Left renal pelvis (tissue), 4 donors: ENCODE results near the gene CCNY. TPM values are rescaled to one million over a fixed set of nuclear protein-coding genes. Genes with fewer than 3 reads are reported as not detected.
A peak's percentile ranks its signal among the peaks of the same experiment; 100 is the strongest.
"Not testable (repeated sequence)": the region's sequence is repeated elsewhere in the genome, so short reads cannot be mapped to it uniquely, and the experiment has no call there.

ENCODE experiments used
- DNase-seq, 4 donors: peaks; one replicate each; pipeline ENCODE4 v3.0.0-alpha.2; 2013; ENCODE audit warnings: low read depth in 4 of 4, low spot score in 3 of 4
- polyA plus RNA-seq, 4 donors: library from polyadenylated mRNA; unstranded; fragments of 120-200 nt; gene quantifications; one replicate each; pipeline ENCODE4 v1.2.1, GENCODE V29; 2013; ENCODE audit not compliant: insufficient read length in 4 of 4

Gene CCNY
- 100 to 1,000 TPM in 3 of 4 donors, 10 to 100 TPM in 1; 91.7 to 114 (median 110) TPM for polyA plus RNA-seq

GRCh38 chr10:35336084-35336831, at the start of gene CCNY:
Gene CCNY (plus strand): TSS chr10:35336509. CDS start chr10:35337054, 545 bp downstream.
- peak in 2 of 4 donors; percentile 50 to 58 for DNase-seq

GRCh38 chr10:35289198-35289597, 47.1 kb upstream of the CCNY start:
- DNase-seq: no peak

GRCh38 chr10:35294506-35294905, 41.8 kb upstream of the CCNY start:
- DNase-seq: no peak

GRCh38 chr10:35299016-35299415, 37.3 kb upstream of the CCNY start:
- DNase-seq: no peak

GRCh38 chr10:35300063-35300699, 36.1 kb upstream of the CCNY start:
- no peak for DNase-seq

- DNase-seq: no peak
Observed at GRCh38 chr10:35304649-35305048, 31.7 kb upstream of the CCNY start.

- peak in 3 of 4 donors; percentile 10 to 32 (median 20) for DNase-seq
Observed at GRCh38 chr10:35306852-35307251, 29.5 kb upstream of the CCNY start.

GRCh38 chr10:35307297-35307696, 29.0 kb upstream of the CCNY start:
- no peak for DNase-seq

- no peak for DNase-seq
Observed at GRCh38 chr10:35308809-35309208, 27.5 kb upstream of the CCNY start.

- DNase-seq: not testable (repeated sequence)
Observed at GRCh38 chr10:35314142-35314541, 22.2 kb upstream of the CCNY start.

GRCh38 chr10:35315235-35315634, 21.1 kb upstream of the CCNY start:
- DNase-seq: not testable (repeated sequence)

- DNase-seq: no peak
Observed at GRCh38 chr10:35316218-35316967, 19.9 kb upstream of the CCNY start.

GRCh38 chr10:35318551-35318950, 17.8 kb upstream of the CCNY start:
- DNase-seq: no peak

- no peak for DNase-seq
Observed at GRCh38 chr10:35320341-35320740, 16.0 kb upstream of the CCNY start.

- no peak for DNase-seq
Observed at GRCh38 chr10:35322636-35323035, 13.7 kb upstream of the CCNY start.

GRCh38 chr10:35324196-35324595, 12.1 kb upstream of the CCNY start:
- no peak for DNase-seq

GRCh38 chr10:35326466-35327235, 9.7 kb upstream of the CCNY start:
- no peak for DNase-seq

GRCh38 chr10:35327790-35328403, 8.4 kb upstream of the CCNY start:
- DNase-seq: no peak

GRCh38 chr10:35328404-35329037, 7.8 kb upstream of the CCNY start:
- no peak for DNase-seq

- DNase-seq: no peak
Observed at GRCh38 chr10:35329520-35329919, 6.8 kb upstream of the CCNY start.
